HG02763 (cell line): ENCODE results near the gene CRTC1.

Experiments used
- ATAC-seq: cut with Tn5 transposase; IDR thresholded peaks from one replicate; pipeline ENCODE4 v1.9.1; 2021; ENCODE audit warnings: mild to moderate bottlenecking, moderate library complexity; ENCODE audit not compliant: unreplicated experiment

CRTC1 gene

DNA sequence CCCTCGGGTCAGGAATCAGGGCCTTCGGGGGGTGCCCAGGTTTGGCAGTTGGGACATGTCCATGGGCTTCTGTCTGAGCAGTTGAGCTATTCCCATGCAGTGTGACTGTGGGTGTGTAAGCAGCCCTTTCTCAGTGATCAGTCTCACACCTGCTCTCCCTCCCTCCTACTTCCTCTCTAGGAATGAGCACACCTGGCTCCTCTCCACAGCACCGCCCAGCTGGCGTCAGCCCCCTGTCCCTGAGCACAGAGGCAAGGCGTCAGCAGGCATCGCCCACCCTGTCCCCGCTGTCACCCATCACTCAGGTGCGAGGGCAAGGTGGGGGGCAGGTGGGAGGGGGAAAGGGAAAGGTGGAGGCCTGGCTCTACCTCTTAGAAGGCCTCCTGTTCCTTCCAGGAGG lies 81.7 kb downstream of the CRTC1 start:
- ATAC-seq = no peak

- ATAC-seq = no peak
Measured at GRCh38 chr19:18768046-18768771, 84.7 kb downstream of the CRTC1 start.

GRCh38 chr19:18768997-18769891 lies 85.8 kb downstream of the CRTC1 start:
- no peak for ATAC-seq

DNA sequence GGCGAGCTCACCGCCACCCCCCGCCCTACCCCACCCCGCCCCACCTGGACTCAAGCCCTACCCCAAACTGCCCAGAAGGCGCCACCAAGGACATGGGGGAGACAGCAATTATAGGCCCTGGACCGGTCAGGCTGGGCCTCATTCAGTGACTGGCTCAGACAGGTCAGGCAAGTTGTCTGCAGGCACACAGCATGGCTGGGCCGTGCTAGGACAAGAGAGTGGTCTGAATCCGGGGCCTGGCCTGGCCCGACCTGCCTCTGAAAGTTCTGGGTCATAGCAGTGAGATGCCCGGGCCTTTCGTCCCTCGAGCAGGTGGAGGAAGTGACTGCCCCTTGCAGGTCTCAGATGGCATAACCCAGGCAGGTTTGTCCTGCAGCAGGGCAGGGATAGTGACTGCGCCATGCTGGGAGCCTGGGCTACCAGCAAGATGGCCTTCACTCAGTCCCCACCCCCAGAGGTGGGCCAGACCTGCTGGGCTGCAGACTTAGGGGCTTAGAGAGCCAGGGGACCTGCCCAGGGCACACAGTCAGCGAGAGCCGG lies 86.6 kb downstream of the CRTC1 start:
- no peak for ATAC-seq

DNA sequence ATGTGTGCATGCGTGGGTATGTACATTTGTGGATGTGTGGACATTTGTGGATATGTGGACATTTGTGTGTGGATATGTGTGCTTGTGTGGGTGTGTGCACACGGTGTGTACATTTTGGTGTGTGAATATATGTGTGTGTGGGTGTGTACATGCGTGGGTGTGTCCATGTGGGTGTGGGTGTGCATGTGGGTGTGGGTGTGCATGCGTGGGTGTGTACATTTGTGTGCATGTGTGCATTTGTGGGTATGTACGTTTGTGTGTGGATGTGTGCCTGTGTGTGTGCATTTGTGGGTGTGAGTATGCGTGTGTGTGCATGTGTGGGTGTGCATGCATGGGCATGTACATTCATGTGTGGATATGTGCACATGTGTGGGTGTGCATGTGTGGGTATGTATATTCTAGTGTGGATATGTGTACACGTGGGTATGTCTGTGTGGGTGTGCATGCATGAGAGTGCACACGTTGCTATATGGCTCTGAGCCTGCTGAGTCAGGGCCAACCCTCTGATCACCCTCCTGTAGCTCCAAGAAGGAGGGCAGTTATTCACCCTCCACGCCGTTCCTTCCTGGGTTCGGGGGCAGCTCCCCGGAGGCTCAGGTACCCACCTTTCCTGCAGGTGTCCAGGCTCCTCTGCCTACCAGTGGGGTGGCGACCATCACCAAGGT lies 87.3 kb downstream of the CRTC1 start:
- ATAC-seq = no peak

GRCh38 chr19:18771328-18772242 lies 88.1 kb downstream of the CRTC1 start:
- no peak for ATAC-seq

DNA sequence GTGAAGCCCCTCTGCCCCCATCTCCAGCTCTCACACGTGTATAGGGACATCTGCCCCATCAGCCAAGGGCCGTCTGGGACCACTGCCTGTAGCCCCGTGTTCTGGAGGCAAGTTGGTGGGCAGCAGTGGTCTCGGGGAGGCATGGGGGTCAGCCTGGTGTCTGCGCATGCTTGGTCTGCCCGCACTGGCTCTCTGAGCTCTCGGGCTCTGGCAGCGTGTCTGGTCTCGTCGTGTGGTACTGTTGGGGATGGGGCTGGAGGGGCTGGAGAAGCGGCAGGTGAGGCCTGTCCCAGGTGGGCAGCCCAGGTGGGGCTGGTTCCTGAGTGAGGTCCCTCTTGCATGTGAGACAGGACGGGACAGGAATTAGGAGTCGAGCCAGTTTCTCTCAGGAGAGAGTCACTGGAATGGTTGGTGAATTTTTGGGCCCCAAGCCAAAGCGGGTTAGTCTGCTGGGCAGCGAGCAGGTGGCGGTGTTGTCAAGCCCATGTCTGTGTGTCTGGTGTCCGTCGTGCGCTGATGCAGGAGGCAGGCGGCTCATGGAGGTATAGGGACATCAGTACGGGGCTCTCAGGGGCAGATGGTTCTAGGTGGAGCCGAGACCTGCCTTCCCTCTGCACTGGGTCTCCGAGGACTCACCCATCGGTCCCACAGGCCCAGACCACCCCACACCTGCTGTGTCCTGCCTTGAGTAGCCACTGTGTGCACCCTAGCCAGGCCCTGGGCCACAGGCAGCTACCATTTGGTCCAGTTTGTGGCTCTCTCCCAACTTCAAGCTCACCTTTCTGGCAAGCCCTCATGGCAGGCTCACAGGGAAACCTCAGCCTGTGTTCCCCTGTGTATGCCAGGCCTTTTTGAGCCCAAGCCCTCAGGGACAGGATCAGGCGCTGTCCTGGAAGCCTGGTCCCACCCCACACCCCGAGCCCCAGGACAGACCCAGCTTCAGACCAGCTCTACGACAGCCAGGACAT lies 89.4 kb downstream of the CRTC1 start:
- no peak for ATAC-seq

- ATAC-seq = no peak
Measured at GRCh38 chr19:18773682-18774081, 90.2 kb downstream of the CRTC1 start.

- no peak for ATAC-seq
Measured at GRCh38 chr19:18774107-18774506, 90.6 kb downstream of the CRTC1 start.

DNA sequence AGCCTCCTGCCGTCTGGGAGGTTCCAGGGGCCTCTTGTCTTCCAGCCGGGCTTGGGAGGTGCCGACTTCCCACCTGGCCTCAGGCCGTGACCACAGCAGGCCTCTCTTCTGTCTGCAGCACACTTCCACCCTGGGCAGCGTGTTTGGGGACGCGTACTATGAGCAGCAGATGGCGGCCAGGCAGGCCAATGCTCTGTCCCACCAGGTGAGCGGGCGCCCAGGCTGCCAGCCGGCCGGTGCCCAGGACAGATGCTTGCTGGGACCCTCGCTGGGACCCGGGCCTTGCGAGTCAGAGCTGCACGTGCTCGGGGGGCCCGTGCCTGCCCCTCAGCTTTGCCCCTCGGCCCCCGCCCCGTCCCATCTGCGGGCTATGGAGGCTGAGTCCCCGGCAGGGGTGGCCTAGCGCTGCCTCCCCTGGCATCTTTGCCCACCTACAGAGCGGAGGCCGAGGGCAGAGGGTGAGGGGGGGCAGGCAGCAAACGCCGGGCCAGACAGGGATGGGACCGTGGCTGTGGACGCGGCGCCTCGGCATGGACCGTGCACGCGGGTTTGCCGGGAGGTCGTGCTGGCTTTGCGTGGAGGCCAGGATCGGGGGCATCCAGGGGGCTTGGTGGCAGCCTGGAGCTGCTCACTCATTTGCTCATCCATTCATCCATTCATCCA lies 91.4 kb downstream of the CRTC1 start:
- ATAC-seq = no peak

GRCh38 chr19:18775586-18776287 lies 92.3 kb downstream of the CRTC1 start:
- no peak for ATAC-seq

DNA sequence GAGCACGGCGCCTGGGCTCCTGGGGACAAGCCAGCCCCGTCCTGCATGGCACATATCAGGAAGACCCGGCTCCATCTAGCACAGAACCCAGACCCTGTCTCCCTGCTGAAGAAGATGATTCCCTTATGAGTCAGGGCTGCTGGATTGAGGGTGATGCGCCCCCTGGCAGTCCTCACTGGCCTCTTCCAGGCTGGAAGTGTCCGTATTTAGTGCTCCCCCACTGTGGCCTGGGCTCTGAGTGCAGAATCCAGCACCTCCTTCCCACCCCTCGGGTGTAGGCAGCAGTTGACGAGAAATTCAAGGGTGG lies 92.8 kb downstream of the CRTC1 start:
- no peak for ATAC-seq

DNA sequence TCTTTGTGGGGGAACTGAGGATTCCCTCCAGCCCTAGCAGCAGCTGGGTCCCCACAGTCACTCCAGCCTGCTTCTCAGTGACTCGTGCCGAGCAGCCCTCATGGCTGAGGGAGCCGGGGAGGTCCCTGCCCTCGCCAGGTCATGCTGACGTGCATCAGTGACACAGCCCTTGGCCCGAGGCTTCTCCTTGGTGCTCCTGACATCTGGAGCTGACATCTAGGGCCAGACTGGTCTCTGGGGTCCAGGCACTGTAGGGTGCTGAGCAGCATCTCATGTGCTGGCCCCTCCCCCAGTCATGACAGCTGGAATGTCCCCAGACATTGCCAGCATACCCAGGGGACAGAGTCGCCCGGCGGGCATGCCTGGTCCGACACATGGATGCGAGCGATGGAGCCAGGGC lies 93.3 kb downstream of the CRTC1 start:
- no peak for ATAC-seq

DNA sequence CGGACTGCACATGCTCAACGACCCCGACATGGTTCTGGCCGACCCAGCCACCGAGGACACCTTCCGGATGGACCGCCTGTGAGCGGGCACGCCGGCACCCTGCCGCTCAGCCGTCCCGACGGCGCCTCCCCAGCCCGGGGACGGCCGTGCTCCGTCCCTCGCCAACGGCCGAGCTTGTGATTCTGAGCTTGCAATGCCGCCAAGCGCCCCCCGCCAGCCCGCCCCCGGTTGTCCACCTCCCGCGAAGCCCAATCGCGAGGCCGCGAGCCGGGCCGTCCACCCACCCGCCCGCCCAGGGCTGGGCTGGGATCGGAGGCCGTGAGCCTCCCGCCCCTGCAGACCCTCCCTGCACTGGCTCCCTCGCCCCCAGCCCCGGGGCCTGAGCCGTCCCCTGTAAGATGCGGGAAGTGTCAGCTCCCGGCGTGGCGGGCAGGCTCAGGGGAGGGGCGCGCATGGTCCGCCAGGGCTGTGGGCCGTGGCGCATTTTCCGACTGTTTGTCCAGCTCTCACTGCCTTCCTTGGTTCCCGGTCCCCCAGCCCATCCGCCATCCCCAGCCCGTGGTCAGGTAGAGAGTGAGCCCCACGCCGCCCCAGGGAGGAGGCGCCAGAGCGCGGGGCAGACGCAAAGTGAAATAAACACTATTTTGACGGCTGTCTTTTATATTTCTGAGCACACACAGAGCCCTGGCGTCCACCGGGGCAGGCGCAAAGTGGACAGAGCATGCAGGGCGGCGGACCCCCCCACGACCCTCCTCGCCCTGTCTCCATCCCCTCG lies 94.0 kb downstream of the CRTC1 start:
- ATAC-seq = no peak

- ATAC-seq = no peak
Measured at GRCh38 chr19:18778076-18778389, 94.6 kb downstream of the CRTC1 start.

- no peak for ATAC-seq
Measured at GRCh38 chr19:18778826-18779495, 95.5 kb downstream of the CRTC1 start.

GRCh38 chr19:18780081-18780480 lies 96.6 kb downstream of the CRTC1 start:
- ATAC-seq = no peak
